OCI-LY7 (cell line): Measurements from ENCODE around the gene KCNK5. TPM values are rescaled to one million over a fixed set of nuclear protein-coding genes. Genes with fewer than 3 reads are reported as not detected.

Experiments used
- BruUV-seq: library from RNA; stranded (reverse); fragments of 400-500 nt; replicated peaks from 2 replicates; lab custom pipeline; 2021; lab: Mats Ljungman, UMichigan
- CTCF ChIA-PET: fragments of 300-600 bp; sonication (Branson Sonifier 250); formaldehyde crosslinking; loops from one replicate; lab custom pipeline; 2022; ENCODE audit warnings: antibody characterized with exemption; ENCODE audit not compliant: unreplicated experiment; lab: Charles Lee
- POLR2A ChIA-PET: fragments of 300-600 bp; sonication (Branson Sonifier 250); formaldehyde crosslinking; loops from one replicate; lab custom pipeline; 2022; ENCODE audit warnings: antibody characterized with exemption; lab: Charles Lee
- DNase-seq: peaks from one replicate; pipeline ENCODE4 v3.0.0-alpha.2; 2015; ENCODE audit warnings: low spot score
- H2AFZ ChIP-seq: fragments of 200-600 bp; sonication (generic), shearing (Covaris generic); 2 replicates; pipeline ENCODE4 v1.6.1; 2014; ENCODE audit warnings: mild to moderate bottlenecking, antibody characterized with exemption, low read length, moderate library complexity
- H3K27ac ChIP-seq: fragments of 200-600 bp; sonication (generic); 2 replicates; pipeline ENCODE4 v1.5.1; 2014; ENCODE audit warnings: mixed run types, low read depth, mild to moderate bottlenecking, moderate library complexity, low read length, inconsistent platforms; ENCODE audit not compliant: poor library complexity, severe bottlenecking
- H3K36me3 ChIP-seq: fragments of 200-600 bp; sonication (generic); 2 replicates; pipeline ENCODE4 v1.6.1; 2014; ENCODE audit warnings: mild to moderate bottlenecking, antibody characterized with exemption, low read length, moderate library complexity, mixed read lengths; ENCODE audit not compliant: insufficient read depth
- H3K4me1 ChIP-seq: fragments of 200-600 bp; sonication (generic); 2 replicates; pipeline ENCODE4 v1.5.1; 2014; ENCODE audit warnings: mild to moderate bottlenecking, low read length; ENCODE audit not compliant: insufficient read depth, poor library complexity, severe bottlenecking
- H3K4me2 ChIP-seq: fragments of 200-600 bp; sonication (generic); 2 replicates; pipeline ENCODE4 v1.6.1; 2014; ENCODE audit warnings: mild to moderate bottlenecking, low read length
- H3K4me3 ChIP-seq: fragments of 200-600 bp; sonication (generic); 2 replicates; pipeline ENCODE4 v1.5.1; 2014; ENCODE audit warnings: mild to moderate bottlenecking, low read depth, low read length; ENCODE audit not compliant: poor library complexity, severe bottlenecking
- H3K79me2 ChIP-seq: fragments of 200-600 bp; sonication (generic); 2 replicates; pipeline ENCODE4 v1.6.1; 2016; ENCODE audit warnings: low read depth, mild to moderate bottlenecking, low read length, moderate library complexity, mixed read lengths; ENCODE audit not compliant: insufficient read depth
- H3K9me2 ChIP-seq: fragments of 200-600 bp; sonication (generic); 2 replicates; pipeline ENCODE4 v1.6.1; 2016; ENCODE audit warnings: mild to moderate bottlenecking, low read length, mixed read lengths; ENCODE audit not compliant: insufficient read depth
- H3K9me3 ChIP-seq: fragments of 200-600 bp; sonication (generic); 2 replicates; pipeline ENCODE4 v1.6.1; 2014; ENCODE audit warnings: mild to moderate bottlenecking, mixed run types, low read length, mixed read lengths
- H4K20me1 ChIP-seq: fragments of 200-600 bp; sonication (generic); 2 replicates; pipeline ENCODE4 v1.6.1; 2014; ENCODE audit warnings: mild to moderate bottlenecking, antibody characterized with exemption, low read length, moderate library complexity, mixed read lengths; ENCODE audit not compliant: insufficient read depth
- CTCF ChIP-seq: fragments of 200-600 bp; sonication (generic); conservative IDR thresholded peaks from 2 replicates; pipeline ENCODE4 v1.5.1; 2014; ENCODE audit warnings: mild to moderate bottlenecking, antibody characterized with exemption, low read length, moderate library complexity, mixed read lengths
- EZH2phosphoT487 ChIP-seq: fragments of 200-600 bp; sonication (generic); IDR thresholded peaks from 2 replicates; pipeline ENCODE4 v1.6.1; 2018; ENCODE audit warnings: low read depth, borderline replicate concordance, mild to moderate bottlenecking, mixed run types, antibody characterized with exemption, low read length, moderate library complexity, mixed read lengths
- intact Hi-C: fragments of 100-400 bp; cut with micrococcal nuclease; formaldehyde crosslinking; loops from one replicate; pipeline ENCODE4 v1.10.0; 2022; ENCODE audit not compliant: unreplicated experiment
- total RNA-seq, 2 experiments: library from RNA; depleted of rRNA in 1 of 2; stranded (reverse); fragments of >200 nt in 1 of 2; shearing (Covaris generic) in 1 of 2; gene quantifications; 2 replicates each; pipeline ENCODE4 v1.2.3, GENCODE V29; 2014 to 2022

Gene KCNK5
- total RNA-seq, 2 experiments from 2014 or later, result not detected

- Histone ChIP-seq H2AFZ (no peak overlapping the region), H3K9me2 (no peaks in the 10 kb centered on the region), H4K20me1 (no peaks in the 10 kb centered on the region), H3K4me3 (no peak overlapping the region), H3K4me2 (no peak overlapping the region), H3K79me2 (no peaks in the 10 kb centered on the region), H3K4me1 (no peaks in the 10 kb centered on the region), H3K27ac (no peak overlapping the region), H3K36me3 (no peaks in the 10 kb centered on the region), H3K9me3 (no peaks in the 10 kb centered on the region)
- BruUV-seq, result no TSS peak
- TF ChIP-seq CTCF (no peak), EZH2phosphoT487 (no peak)
- ChIA-PET CTCF (no interaction called here), POLR2A (no interaction called here)
- no peak for DNase-seq
- intact Hi-C loops, result no loop called here
These were observed 77.0 kb downstream of the KCNK5 start for GRCh38 chr6:39152262-39152661.

GRCh38 chr6:39151211-39151610, 78.1 kb downstream of the KCNK5 start:
- no TSS peak for BruUV-seq
- intact Hi-C loops, result no loop called here

More at GRCh38 chr6:39151211-39151610, 78.1 kb downstream of the KCNK5 start:
- TF ChIP-seq EZH2phosphoT487 (no peak), CTCF (no peak)
- Histone ChIP-seq H3K4me3 (no peak overlapping the region), H4K20me1 (no peaks in the 10 kb centered on the region), H3K27ac (no peak overlapping the region), H3K4me2 (no peak overlapping the region), H3K9me3 (no peaks in the 10 kb centered on the region), H3K79me2 (no peaks in the 10 kb centered on the region), H2AFZ (no peak overlapping the region), H3K9me2 (no peaks in the 10 kb centered on the region), H3K4me1 (no peaks in the 10 kb centered on the region), H3K36me3 (no peaks in the 10 kb centered on the region)
- DNase-seq, result no peak
- POLR2A ChIA-PET, result no interaction called here
- CTCF ChIA-PET, result no interaction called here
